HG02885 (cell line): ENCODE data around the gene ZNF469.

Source experiments
- ATAC-seq: cut with Tn5 transposase; IDR thresholded peaks from one replicate; pipeline ENCODE4 v1.9.1; 2021; ENCODE audit warnings: mild to moderate bottlenecking; ENCODE audit not compliant: unreplicated experiment, poor library complexity

The ZNF469 gene

GRCh38 chr16:88346680-88347505 is 35.9 kb upstream of the ZNF469 start:
- no peak for ATAC-seq

GRCh38 chr16:88347656-88348376 is 34.9 kb upstream of the ZNF469 start:
- ATAC-seq: no peak

GRCh38 chr16:88348377-88349152 is 34.2 kb upstream of the ZNF469 start:
- no peak for ATAC-seq

- ATAC-seq: no peak
Observed at GRCh38 chr16:88349153-88349902, 33.4 kb upstream of the ZNF469 start.

- ATAC-seq: no peak
Observed at GRCh38 chr16:88349903-88350900, 32.6 kb upstream of the ZNF469 start.

GRCh38 chr16:88350922-88351321 is 31.8 kb upstream of the ZNF469 start:
- ATAC-seq: no peak

- no peak for ATAC-seq
Observed at GRCh38 chr16:88351491-88352101, 31.2 kb upstream of the ZNF469 start.

GRCh38 chr16:88352261-88353200 is 30.2 kb upstream of the ZNF469 start:
- ATAC-seq: no peak

GRCh38 chr16:88353232-88353631 is 29.5 kb upstream of the ZNF469 start:
- no peak for ATAC-seq

- ATAC-seq: no peak
Observed at GRCh38 chr16:88353691-88354090, 29.1 kb upstream of the ZNF469 start.

- ATAC-seq: no peak
Observed at GRCh38 chr16:88354229-88355092, 28.3 kb upstream of the ZNF469 start.

GRCh38 chr16:88355093-88355388 is 27.7 kb upstream of the ZNF469 start:
- ATAC-seq: no peak

- no peak for ATAC-seq
Observed at GRCh38 chr16:88355389-88356123, 27.2 kb upstream of the ZNF469 start.

- no peak for ATAC-seq
Observed at GRCh38 chr16:88356124-88356726, 26.5 kb upstream of the ZNF469 start.

- no peak for ATAC-seq
Observed at GRCh38 chr16:88356727-88357199, 26.0 kb upstream of the ZNF469 start.
